ENCODE data around the gene CDK19. TPM values are rescaled to one million over a fixed set of nuclear protein-coding genes. Genes with fewer than 3 reads are reported as not detected.

CDK19 gene
- total and polyA plus RNA-seq, 10 of the 15 experiments (the other 5 are each of a cell fraction or from before 2014, with no cell fraction given): 4.6 to 21.4 (median 12.4) TPM

DNA sequence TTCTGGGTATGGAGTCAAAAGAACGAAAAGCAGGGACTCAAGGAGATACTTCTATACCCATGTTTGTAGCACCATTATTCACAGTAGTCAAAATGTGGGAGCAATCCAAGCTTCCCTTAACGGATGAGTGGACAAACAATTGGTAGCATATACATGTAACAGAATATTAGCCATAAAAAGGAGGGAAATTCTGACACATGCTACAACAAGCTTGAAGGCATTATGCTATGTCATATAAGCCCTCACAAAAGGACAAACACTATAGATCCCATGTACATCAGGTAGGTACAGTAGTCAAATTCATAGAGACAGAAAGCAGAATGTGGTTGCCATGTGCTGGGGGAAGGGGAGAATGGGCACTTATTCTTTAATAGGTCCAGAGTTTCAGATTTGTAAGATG, 37.6 kb downstream of the CDK19 start:
- Histone ChIP-seq H2AFZ (ENCODE audit: control insufficient read depth, low read depth, low read length) (no peak overlapping the region), H3K4me3 (no peak overlapping the region), H3K79me2 (ENCODE audit: control insufficient read depth, insufficient read depth, low read length) (no peaks in the 10 kb centered on the region; the same call in 1 of the 2 replicates), H3K9ac (ENCODE audit: control insufficient read depth, insufficient read depth, low read length) (no peak overlapping the region), H3K27me3 (replicated peaks in 1 of 2; ENCODE audit: control insufficient read depth in 2 of 2, insufficient read depth in 2 of 2, low read length in 1 of 2) (no peaks in the 10 kb centered on the region), H3K4me2 (ENCODE audit: control insufficient read depth, insufficient read depth) (no peak overlapping the region), H3K36me3 (ENCODE audit: control insufficient read depth in 2 of 2, insufficient read depth in 2 of 2, low read length in 1 of 2) (no peaks in the 10 kb centered on the region), H3K4me1 (ENCODE audit: control insufficient read depth, insufficient read depth, low read length) (peaks cover 21% of the 10 kb centered on the region), H3K9me3 (replicated peaks; ENCODE audit: control insufficient read depth, insufficient read depth, low read length) (no peaks in the 10 kb centered on the region; the same call in 2 of the 3 replicates), H3K27ac (ENCODE audit: control insufficient read depth, insufficient read depth) (no peak overlapping the region), H4K20me1 (ENCODE audit: control insufficient read depth, insufficient read depth) (no peaks in the 10 kb centered on the region)
- ChIA-PET POLR2A (no interaction called here), SMC1A (ENCODE audit: uncharacterized antibody, unreplicated experiment) (no interaction called here), CTCF (no interaction called here), RAD21 (ENCODE audit: unreplicated experiment) (no interaction called here)
- no peak for DNase-seq (ENCODE audit: low read depth, low spot score)
- FAIRE-seq: no peak
- BruUV-seq (replicated peaks): no TSS peak
- intact Hi-C loops (cut with micrococcal nuclease; ENCODE audit: unreplicated experiment): no loop called here
- TF ChIP-seq SIN3A (IDR thresholded peaks at IDR 0.05; ENCODE audit: low read depth, low read length): no peak
- TF ChIP-seq, protein P1, sequence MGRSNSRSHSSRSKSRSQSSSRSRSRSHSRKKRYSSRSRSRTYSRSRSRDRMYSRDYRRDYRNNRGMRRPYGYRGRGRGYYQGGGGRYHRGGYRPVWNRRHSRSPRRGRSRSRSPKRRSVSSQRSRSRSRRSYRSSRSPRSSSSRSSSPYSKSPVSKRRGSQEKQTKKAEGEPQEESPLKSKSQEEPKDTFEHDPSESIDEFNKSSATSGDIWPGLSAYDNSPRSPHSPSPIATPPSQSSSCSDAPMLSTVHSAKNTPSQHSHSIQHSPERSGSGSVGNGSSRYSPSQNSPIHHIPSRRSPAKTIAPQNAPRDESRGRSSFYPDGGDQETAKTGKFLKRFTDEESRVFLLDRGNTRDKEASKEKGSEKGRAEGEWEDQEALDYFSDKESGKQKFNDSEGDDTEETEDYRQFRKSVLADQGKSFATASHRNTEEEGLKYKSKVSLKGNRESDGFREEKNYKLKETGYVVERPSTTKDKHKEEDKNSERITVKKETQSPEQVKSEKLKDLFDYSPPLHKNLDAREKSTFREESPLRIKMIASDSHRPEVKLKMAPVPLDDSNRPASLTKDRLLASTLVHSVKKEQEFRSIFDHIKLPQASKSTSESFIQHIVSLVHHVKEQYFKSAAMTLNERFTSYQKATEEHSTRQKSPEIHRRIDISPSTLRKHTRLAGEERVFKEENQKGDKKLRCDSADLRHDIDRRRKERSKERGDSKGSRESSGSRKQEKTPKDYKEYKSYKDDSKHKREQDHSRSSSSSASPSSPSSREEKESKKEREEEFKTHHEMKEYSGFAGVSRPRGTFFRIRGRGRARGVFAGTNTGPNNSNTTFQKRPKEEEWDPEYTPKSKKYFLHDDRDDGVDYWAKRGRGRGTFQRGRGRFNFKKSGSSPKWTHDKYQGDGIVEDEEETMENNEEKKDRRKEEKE (IDR thresholded peaks at IDR 0.05): no peak
- TF ChIP-seq MYB (IDR thresholded peaks at IDR 0.05; ENCODE audit: borderline replicate concordance, low read depth, low read length): no peak
- no peak for TF ChIP-seq JUND (IDR thresholded peaks at IDR 0.05; ENCODE audit: low read depth, low read length)
- 94% methylated on average over 2 of the region's 2 CpGs for WGBS (ENCODE audit: insufficient coverage, insufficient replicate concordance, low lambda C conversion rate, missing lambda C conversion rate)
- peak; percentile 29; the same call in 2 of the 3 replicates for ATAC-seq
- in situ Hi-C loops (cut with MboI): no loop called here

DNA sequence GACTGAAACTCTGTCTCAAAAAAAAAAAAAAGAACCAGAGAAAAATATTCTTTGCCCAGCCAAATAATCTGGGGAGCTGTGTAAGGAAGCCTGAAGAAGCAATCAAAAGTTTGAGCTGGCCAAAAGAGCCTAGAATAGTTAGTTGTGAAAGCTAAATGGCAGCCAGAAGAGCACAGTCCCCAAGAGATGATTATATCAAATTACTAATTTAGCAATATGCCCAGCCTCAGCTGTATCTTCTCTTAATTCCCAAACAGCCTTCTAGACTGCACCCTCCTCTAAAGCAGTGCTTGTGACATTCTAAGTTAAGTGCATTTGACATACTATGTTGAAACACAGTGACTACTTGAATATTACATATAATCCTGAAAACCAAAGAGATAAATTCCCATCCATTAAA, 38.9 kb downstream of the CDK19 start:
- Histone ChIP-seq H3K27me3 (replicated peaks in 1 of 2; ENCODE audit: control insufficient read depth in 2 of 2, insufficient read depth in 2 of 2, low read length in 1 of 2) (no peaks in the 10 kb centered on the region), H2AFZ (ENCODE audit: control insufficient read depth, low read depth, low read length) (no peak overlapping the region), H3K4me3 (no peak overlapping the region), H4K20me1 (ENCODE audit: control insufficient read depth, insufficient read depth) (no peaks in the 10 kb centered on the region), H3K9ac (ENCODE audit: control insufficient read depth, insufficient read depth, low read length) (no peak overlapping the region), H3K4me1 (ENCODE audit: control insufficient read depth, insufficient read depth, low read length) (peaks cover 9% of the 10 kb centered on the region; the same call in 1 of the 2 replicates), H3K79me2 (ENCODE audit: control insufficient read depth, insufficient read depth, low read length) (no peaks in the 10 kb centered on the region), H3K27ac (ENCODE audit: control insufficient read depth, insufficient read depth) (no peak overlapping the region), H3K36me3 (ENCODE audit: control insufficient read depth in 2 of 2, insufficient read depth in 2 of 2, low read length in 1 of 2) (no peaks in the 10 kb centered on the region), H3K4me2 (ENCODE audit: control insufficient read depth, insufficient read depth) (no peak overlapping the region), H3K9me3 (replicated peaks; ENCODE audit: control insufficient read depth, insufficient read depth, low read length) (no peaks in the 10 kb centered on the region; the same call in 2 of the 3 replicates)
- FAIRE-seq (no peak), ATAC-seq (no peak), DNase-seq (ENCODE audit: low read depth, low spot score) (no peak)
- POLR2A ChIA-PET: interaction anchor here (0.6 kb wide), 1 partner anchor 20 kb away, joined by 4 read pairs; no protein-coding TSS in a partner anchor
- intact Hi-C loops (cut with micrococcal nuclease; ENCODE audit: unreplicated experiment): no loop called here
- CTCF ChIA-PET: interaction anchor here (0.6 kb wide), 1 partner anchor 202 kb away, joined by 3 read pairs; no protein-coding TSS in a partner anchor
- no peak for TF ChIP-seq NR2C1 (IDR thresholded peaks at IDR 0.05)
- TF ChIP-seq SMAD1 (IDR thresholded peaks at IDR 0.05; ENCODE audit: low read depth, partially characterized antibody): no peak
- in situ Hi-C loops (cut with MboI): no loop called here
- no TSS peak for BruUV-seq (replicated peaks)
- SMC1A ChIA-PET (ENCODE audit: uncharacterized antibody, unreplicated experiment): interaction anchor here (1.1 kb wide), 1 partner anchor 171 kb away, joined by 4 read pairs; no protein-coding TSS in a partner anchor
- RAD21 ChIA-PET (ENCODE audit: unreplicated experiment): no interaction called here

Measured in GM12878 (cell line).